ENCODE results near the gene TGFBRAP1. TPM values are rescaled to one million over a fixed set of nuclear protein-coding genes. Genes with fewer than 3 reads are reported as not detected.
"Not testable (repeated sequence)": the region's sequence is repeated elsewhere in the genome, so short reads cannot be mapped to it uniquely, and the experiment has no call there.

TGFBRAP1 gene
- total and polyA plus RNA-seq, 2 donors (not counting 3 experiments of a cell fraction or from before 2014, with no cell fraction given): 25.4 to 37.6 TPM

DNA sequence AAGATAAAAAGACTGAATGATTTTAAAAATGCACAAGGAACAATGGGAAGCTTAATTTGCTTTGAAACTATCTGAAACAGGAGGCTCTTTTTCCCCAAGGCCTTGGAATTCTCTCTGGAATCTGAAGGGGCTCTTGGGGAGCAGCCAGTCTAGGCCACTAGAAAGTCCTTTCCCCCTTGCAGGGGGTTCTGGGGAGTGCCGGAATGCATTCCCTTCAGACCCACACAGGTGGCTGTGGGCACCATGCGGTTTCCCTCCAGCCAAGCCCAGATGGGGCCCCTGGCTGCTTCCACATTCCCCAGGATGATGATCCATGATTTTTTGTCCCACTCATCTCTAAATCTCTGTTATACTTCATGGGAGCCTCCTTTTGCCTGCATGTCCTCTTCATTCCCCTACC lies 77.3 kb downstream of the TGFBRAP1 start:
- TF ChIP-seq, protein P1, sequence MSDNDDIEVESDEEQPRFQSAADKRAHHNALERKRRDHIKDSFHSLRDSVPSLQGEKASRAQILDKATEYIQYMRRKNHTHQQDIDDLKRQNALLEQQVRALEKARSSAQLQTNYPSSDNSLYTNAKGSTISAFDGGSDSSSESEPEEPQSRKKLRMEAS (IDR thresholded peaks at IDR 0.05; ENCODE audit: insufficient read depth, insufficient read length): no peak
- TF ChIP-seq EZH2 (IDR thresholded peaks at IDR 0.05; ENCODE audit: borderline replicate concordance, low read depth, low read length, severe bottlenecking) (no peak), GATA2 (IDR thresholded peaks at IDR 0.05; ENCODE audit: insufficient read depth, insufficient read length, low read depth, low read length) (no peak), POLR2AphosphoS5 (IDR thresholded peaks at IDR 0.05; ENCODE audit: insufficient read depth, low read depth, low read length) (no peak), POLR2A (IDR thresholded peaks at IDR 0.05; ENCODE audit: low read depth, low read length) (no peak), MYC (IDR thresholded peaks at IDR 0.05; ENCODE audit: low read depth, low read length) (no peak)
- no peak overlapping the region for H3K9ac ChIP-seq (replicated peaks; ENCODE audit: extremely low read depth, insufficient read depth, low read length)
- no peaks in the 10 kb centered on the region for H3K36me3 ChIP-seq (ENCODE audit: control insufficient read depth in 2 of 2, extremely low read depth in 1 of 2, insufficient read depth in 2 of 2, low read length in 2 of 2)
- no peak overlapping the region for H3K27ac ChIP-seq (ENCODE audit: insufficient read depth, low read depth, low read length)
- no peaks in the 10 kb centered on the region for H3K27me3 ChIP-seq (ENCODE audit: control insufficient read depth in 2 of 2, insufficient read depth in 2 of 2, low read length in 2 of 2)
- CTCF ChIA-PET: no interaction called here
- H3K4me1 ChIP-seq (ENCODE audit: control insufficient read depth, extremely low read depth, insufficient read depth, low read length): no peaks in the 10 kb centered on the region
- intact Hi-C loops (cut with micrococcal nuclease): no loop called here
- no peak overlapping the region for H3K4me2 ChIP-seq (ENCODE audit: insufficient read depth, low read length)
- no TSS peak for BruUV-seq (replicated peaks)
- no peak overlapping the region for H3K4me3 ChIP-seq (replicated peaks in 1 of 3; ENCODE audit: insufficient read depth in 1 of 3, low read depth in 1 of 3, low read length in 3 of 3)
- H3K79me2 ChIP-seq (ENCODE audit: control insufficient read depth, insufficient read depth, low read length): no peaks in the 10 kb centered on the region
- H2AFZ ChIP-seq (ENCODE audit: low read depth, low read length): no peak overlapping the region
- DNase-seq (ENCODE audit: low read depth, low spot score) (no peak), FAIRE-seq (no peak)
- no peaks in the 10 kb centered on the region for H4K20me1 ChIP-seq (replicated peaks; ENCODE audit: control insufficient read depth, extremely low read depth, insufficient read depth, low read length)
- no peaks in the 10 kb centered on the region for H3K9me1 ChIP-seq (replicated peaks; ENCODE audit: control insufficient read depth, extremely low read depth, insufficient read depth, low read length)
- no peaks in the 10 kb centered on the region for H3K9me3 ChIP-seq (replicated peaks; ENCODE audit: control insufficient read depth, insufficient read depth, low read length)
- POLR2A ChIA-PET: no interaction called here
- dilution Hi-C loops (cut with MboI; ENCODE audit: extremely low pct_ligation_motif_present, low sequenced_read_pairs): no loop called here

DNA sequence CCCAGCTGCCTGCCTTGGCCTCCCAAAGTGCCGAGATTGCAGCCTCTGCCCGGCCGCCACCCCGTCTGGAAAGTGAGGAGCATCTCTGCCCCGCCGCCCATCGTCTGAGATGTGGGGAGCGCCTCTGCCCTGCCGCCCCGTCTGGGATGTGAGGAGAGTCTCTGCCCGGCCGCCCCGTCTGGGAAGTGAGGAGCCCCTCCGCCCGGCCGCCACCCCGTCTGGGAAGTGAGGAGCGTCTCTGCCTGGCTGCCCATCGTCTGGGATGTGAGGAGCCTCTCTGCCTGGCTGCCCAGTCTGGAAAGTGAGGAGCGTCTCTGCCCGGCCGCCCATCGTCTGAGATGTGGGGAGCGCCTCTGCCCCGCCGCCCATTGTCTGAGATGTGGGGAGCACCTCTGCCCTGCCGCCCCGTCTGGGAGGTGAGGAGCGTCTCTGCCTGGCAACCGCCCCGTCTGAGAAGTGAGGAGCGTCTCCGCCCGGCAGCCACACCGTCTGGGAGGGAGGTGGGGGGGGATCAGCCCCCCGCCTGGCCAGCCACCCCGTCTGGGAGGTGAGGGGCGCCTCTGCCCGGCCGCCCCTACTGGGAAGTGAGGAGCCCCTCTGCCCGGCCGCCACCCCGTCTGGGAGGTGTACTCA lies 78.4 kb downstream of the TGFBRAP1 start:
- H3K4me3 ChIP-seq (replicated peaks in 1 of 3; ENCODE audit: insufficient read depth in 1 of 3, low read depth in 1 of 3, low read length in 3 of 3); POLR2A ChIA-PET; H3K79me2 ChIP-seq (ENCODE audit: control insufficient read depth, insufficient read depth, low read length); DNase-seq (ENCODE audit: low read depth, low spot score); H3K4me2 ChIP-seq (ENCODE audit: insufficient read depth, low read length); H3K27me3 ChIP-seq (ENCODE audit: control insufficient read depth in 2 of 2, insufficient read depth in 2 of 2, low read length in 2 of 2); CTCF ChIA-PET; H3K4me1 ChIP-seq (ENCODE audit: control insufficient read depth, extremely low read depth, insufficient read depth, low read length); intact Hi-C loops (cut with micrococcal nuclease); BruUV-seq (replicated peaks); dilution Hi-C loops (cut with MboI; ENCODE audit: extremely low pct_ligation_motif_present, low sequenced_read_pairs); H4K20me1 ChIP-seq (replicated peaks; ENCODE audit: control insufficient read depth, extremely low read depth, insufficient read depth, low read length); H3K9me3 ChIP-seq (replicated peaks; ENCODE audit: control insufficient read depth, insufficient read depth, low read length); FAIRE-seq; H2AFZ ChIP-seq (ENCODE audit: low read depth, low read length); H3K9me1 ChIP-seq (replicated peaks; ENCODE audit: control insufficient read depth, extremely low read depth, insufficient read depth, low read length); H3K27ac ChIP-seq (ENCODE audit: insufficient read depth, low read depth, low read length); H3K36me3 ChIP-seq (ENCODE audit: control insufficient read depth in 2 of 2, extremely low read depth in 1 of 2, insufficient read depth in 2 of 2, low read length in 2 of 2); H3K9ac ChIP-seq (replicated peaks; ENCODE audit: extremely low read depth, insufficient read depth, low read length): not testable (repeated sequence)
